Cardiac muscle cell (in vitro differentiated cells and primary cell): Measurements from ENCODE around the gene SPOCK3. TPM values are rescaled to one million over a fixed set of nuclear protein-coding genes. Genes with fewer than 3 reads are reported as not detected.

Source experiments
- DNase-seq, 2 donors: peaks; one replicate each; pipeline versions ENCODE4 v3.0.0 to v3.0.0-alpha.2; 2010 to 2017; ENCODE audit warnings: low read depth in 1 of 2, low spot score in 1 of 2
- H3K27ac ChIP-seq: fragments of 200-600 bp; sonication (generic); 2 replicates; pipeline ENCODE4 v1.5.1; 2016
- H3K27me3 ChIP-seq: fragments of 200-600 bp; sonication (generic); 2 replicates; pipeline ENCODE4 v1.6.0; 2016; ENCODE audit warnings: control low read depth
- H3K36me3 ChIP-seq: fragments of 200-600 bp; sonication (generic); 2 replicates; pipeline ENCODE4 v1.5.1; 2016; ENCODE audit warnings: control low read depth
- H3K4me1 ChIP-seq: fragments of 200-600 bp; sonication (generic); 2 replicates; pipeline ENCODE4 v1.8.1; 2017; ENCODE audit warnings: low read depth, mild to moderate bottlenecking, mixed run types
- H3K4me3 ChIP-seq: fragments of 200-600 bp; sonication (generic); 2 replicates; pipeline ENCODE4 v1.5.1; 2016; ENCODE audit warnings: mild to moderate bottlenecking
- H3K9me3 ChIP-seq: fragments of 200-600 bp; sonication (generic); 2 replicates; pipeline ENCODE4 v1.5.1; 2017; ENCODE audit warnings: low read depth, mild to moderate bottlenecking, control low read depth
- CTCF ChIP-seq: IDR thresholded peaks from 2 replicates; pipeline ENCODE4 v1.5.1; 2012; ENCODE audit warnings: low read depth, mild to moderate bottlenecking, low read length
- polyA plus RNA-seq: library from polyadenylated mRNA; unstranded; fragments of >200 nt; fragmentation: Nextera tagmentation; extraction: Ambion mirVana; gene quantifications from 2 replicates; pipeline ENCODE4 v1.2.1, GENCODE V29; 2016
- total RNA-seq: library from RNA; depleted of rRNA; stranded (reverse); fragments of >200 nt; gene quantifications from 2 replicates; pipeline ENCODE4 v1.2.3, GENCODE V29; 2016

Gene SPOCK3
- total and polyA plus RNA-seq, 2 experiments from 2014 or later = 1.3 to 4.6 TPM

DNA sequence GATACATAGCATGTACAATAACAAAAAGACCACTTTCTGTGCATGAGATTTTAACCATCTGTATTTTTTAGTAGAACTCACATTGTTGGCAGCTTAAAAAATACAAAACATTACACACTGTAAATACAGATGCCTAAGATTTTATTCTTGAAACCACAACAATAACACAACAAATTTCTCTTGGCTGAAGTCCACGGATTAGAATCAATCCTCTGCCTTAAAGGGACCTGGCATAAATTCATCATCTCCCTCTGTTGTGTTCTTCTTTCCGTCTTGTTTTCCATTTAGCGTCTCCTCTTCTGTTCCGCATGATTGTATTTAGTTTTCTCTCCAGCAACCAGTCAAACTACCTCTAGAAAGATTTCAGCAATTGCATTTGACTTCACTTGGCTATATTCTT lies 231.0 kb downstream of the SPOCK3 start:
- DNase-seq = no peak
- H3K27ac ChIP-seq = no peak overlapping the region
- H3K4me3 ChIP-seq = no peak overlapping the region
- H3K27me3 ChIP-seq = no peaks in the 10 kb centered on the region
- H3K36me3 ChIP-seq = no peaks in the 10 kb centered on the region
- TF ChIP-seq CTCF = no peak
- no peaks in the 10 kb centered on the region for H3K4me1 ChIP-seq
- no peaks in the 10 kb centered on the region for H3K9me3 ChIP-seq

GRCh38 chr4:167000141-167000852 lies 234.0 kb downstream of the SPOCK3 start:
- no peak for DNase-seq
- Histone ChIP-seq H3K27ac (no peak overlapping the region), H3K9me3 (no peaks in the 10 kb centered on the region), H3K27me3 (no peaks in the 10 kb centered on the region), H3K36me3 (no peaks in the 10 kb centered on the region), H3K4me1 (no peaks in the 10 kb centered on the region), H3K4me3 (no peak overlapping the region)
- TF ChIP-seq CTCF = no peak

DNA sequence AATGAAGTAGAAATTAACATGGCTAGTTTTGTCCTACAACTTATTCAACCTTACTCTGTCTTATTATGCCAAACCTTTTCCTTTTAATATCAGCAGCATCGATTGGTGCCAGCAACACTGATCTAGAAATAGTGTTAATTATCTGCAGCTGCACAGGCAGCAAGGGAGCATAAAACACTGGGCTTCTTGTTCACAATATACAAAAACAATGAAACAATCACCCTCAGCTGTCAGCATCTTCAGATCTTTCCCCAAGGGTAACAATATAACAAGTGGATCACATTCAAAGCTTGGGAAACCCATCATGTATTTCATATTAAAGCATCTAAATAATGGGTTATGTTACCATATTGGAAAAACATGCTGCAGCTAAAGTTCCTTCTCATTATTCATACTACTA lies 238.1 kb downstream of the SPOCK3 start:
- Histone ChIP-seq H3K4me3 (no peak overlapping the region), H3K27me3 (no peaks in the 10 kb centered on the region), H3K27ac (no peak overlapping the region), H3K4me1 (no peaks in the 10 kb centered on the region), H3K36me3 (no peaks in the 10 kb centered on the region), H3K9me3 (no peaks in the 10 kb centered on the region)
- TF ChIP-seq CTCF = no peak
- no peak for DNase-seq

GRCh38 chr4:166994686-166995085 lies 239.6 kb downstream of the SPOCK3 start:
- no peaks in the 10 kb centered on the region for H3K36me3 ChIP-seq
- no peaks in the 10 kb centered on the region for H3K9me3 ChIP-seq
- no peak for TF ChIP-seq CTCF
- DNase-seq = no peak
- no peak overlapping the region for H3K27ac ChIP-seq
- no peaks in the 10 kb centered on the region for H3K4me1 ChIP-seq
- no peak overlapping the region for H3K4me3 ChIP-seq
- no peaks in the 10 kb centered on the region for H3K27me3 ChIP-seq

DNA sequence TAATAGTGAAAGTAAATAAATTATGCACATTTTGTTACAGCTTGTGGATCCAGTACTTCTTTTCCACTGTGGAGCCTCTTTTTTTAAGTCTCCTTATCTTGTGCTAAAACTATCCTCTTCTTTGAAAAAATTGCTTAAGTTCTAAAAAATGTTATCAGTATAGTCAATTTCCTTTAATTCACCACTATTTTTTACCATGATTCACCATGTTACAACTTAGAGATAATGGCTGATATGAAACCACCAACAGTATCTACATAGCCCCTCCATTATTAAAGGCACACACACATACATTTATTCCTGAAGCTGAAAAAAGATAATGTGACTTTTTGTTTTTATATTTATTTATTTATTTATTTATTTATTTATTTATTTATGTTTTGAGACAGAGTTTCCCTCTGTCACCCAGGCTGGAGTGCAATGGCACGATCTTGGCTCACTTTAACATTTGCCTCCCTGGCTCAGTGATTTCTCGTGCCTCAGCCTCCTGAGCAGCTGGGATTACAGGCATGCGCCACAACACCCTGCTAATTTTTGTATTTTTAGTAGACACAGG lies 243.2 kb downstream of the SPOCK3 start:
- Histone ChIP-seq H3K4me3 (no peak overlapping the region), H3K4me1 (no peaks in the 10 kb centered on the region), H3K36me3 (no peaks in the 10 kb centered on the region), H3K27me3 (no peaks in the 10 kb centered on the region), H3K9me3 (no peaks in the 10 kb centered on the region), H3K27ac (no peak overlapping the region)
- peak in 1 of 2 donors; percentile 4 for DNase-seq
- no peak for TF ChIP-seq CTCF
